GM21526 (cell line): Measurements from ENCODE around the gene TJAP1.
"Not testable (repeated sequence)": the region's sequence is repeated elsewhere in the genome, so short reads cannot be mapped to it uniquely, and the experiment has no call there.

ENCODE experiments used
- ATAC-seq: cut with Tn5 transposase; IDR thresholded peaks from one replicate; pipeline ENCODE4 v1.9.1; 2021; ENCODE audit warnings: moderate library complexity; ENCODE audit not compliant: unreplicated experiment, low FRiP score

The TJAP1 gene

DNA sequence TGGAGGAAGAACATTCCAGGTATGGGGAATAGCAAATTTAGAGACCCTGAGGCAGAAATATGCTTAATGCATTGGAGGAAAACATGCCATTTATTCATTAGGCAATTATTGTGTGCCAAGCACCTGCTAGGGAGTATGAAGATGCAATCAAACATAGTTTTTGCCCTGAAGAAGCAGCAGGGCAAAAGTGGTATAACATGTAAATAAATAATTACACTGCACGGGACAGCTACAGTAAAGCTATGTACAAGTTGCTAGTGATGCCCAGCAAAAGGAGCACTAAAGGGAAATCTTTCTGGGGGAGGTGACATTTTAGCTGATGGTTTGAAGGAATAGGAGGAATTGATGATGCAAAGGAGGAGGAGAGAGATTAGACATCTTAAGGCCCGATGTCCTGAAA lies 624 bp upstream of the TJAP1 start:
- no peak for ATAC-seq

- no peak for ATAC-seq
Measured at GRCh38 chr6:43478008-43478372, 620 bp downstream of the TJAP1 start.

- no peak for ATAC-seq
Measured at GRCh38 chr6:43481075-43481474, 3.7 kb downstream of the TJAP1 start.

DNA sequence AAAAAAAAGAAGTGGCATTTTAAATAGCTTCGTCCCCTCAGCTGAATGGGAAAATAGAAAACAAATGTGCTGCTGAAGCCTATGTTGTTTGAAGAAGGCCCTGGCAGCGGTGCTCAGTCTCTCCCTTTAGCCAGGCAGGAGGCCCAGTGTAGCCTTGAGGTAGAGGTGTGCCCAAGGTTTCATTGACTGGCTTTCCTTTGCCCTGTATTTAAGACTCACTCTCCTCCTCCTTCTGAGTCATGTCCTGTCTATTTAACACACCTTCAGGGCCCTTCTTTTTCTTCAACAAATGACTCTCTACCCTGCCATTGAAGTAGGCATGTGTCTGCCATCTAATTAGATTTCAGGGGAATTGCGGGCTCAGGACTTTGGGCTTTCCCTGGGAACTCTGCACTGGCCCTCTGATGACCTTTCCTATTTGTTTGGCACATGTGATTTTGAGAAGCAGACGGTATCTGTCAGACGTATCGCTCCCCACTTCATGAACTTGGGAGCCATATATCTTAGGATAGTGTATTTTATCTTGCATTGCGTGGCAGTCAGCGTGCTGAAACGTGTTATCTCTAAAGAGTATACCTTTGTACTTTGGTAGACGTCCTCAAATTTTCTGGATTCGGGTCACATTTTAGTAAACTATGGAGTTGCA lies 4.3 kb downstream of the TJAP1 start:
- no peak for ATAC-seq

GRCh38 chr6:43488667-43489276 lies 11.4 kb downstream of the TJAP1 start:
- ATAC-seq, result no peak

DNA sequence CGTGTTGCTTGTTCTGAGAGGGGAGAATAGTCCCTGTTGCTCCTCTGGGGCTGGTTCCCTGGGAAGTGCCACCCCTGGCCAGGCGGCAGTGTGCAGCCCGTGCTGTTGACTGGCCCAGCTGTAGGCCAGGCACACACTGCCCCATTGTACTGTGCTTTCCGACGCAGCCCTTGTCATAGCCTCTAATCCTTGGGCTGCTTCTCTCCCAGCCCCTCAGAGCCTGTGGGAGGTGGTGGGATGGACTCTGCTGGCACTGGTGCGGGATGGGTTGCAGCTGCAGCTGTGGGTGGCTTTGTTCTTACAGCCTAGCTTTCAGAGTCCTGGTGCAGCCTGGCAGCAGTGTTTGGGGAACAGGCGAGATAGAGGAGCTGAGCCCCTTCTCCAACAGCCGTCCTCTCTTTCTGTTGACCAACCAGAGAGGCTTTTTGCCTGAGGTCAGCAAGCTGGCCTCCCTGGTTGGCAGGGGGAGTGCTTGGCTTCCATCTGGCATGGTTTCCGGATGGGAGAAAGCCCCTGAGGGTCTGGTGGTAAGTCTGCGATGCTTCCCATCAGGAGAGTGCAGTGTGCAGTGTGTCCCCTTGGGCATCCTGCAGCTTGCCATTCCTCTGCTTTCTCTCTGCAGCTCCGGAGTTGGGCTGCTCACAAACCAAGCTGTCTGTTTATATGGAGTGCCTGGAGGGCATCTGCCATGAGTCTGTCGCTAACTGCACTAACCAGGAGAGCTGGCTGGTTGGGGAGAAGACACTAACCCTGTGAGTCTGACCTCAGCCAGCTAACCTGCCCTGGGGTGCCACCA lies 12.1 kb downstream of the TJAP1 start:
- no peak for ATAC-seq

GRCh38 chr6:43490523-43490939 lies 13.2 kb downstream of the TJAP1 start:
- ATAC-seq, result no peak

GRCh38 chr6:43491750-43492661 lies 14.6 kb downstream of the TJAP1 start:
- no peak for ATAC-seq

- ATAC-seq, result no peak
Measured at GRCh38 chr6:43492673-43493072, 15.3 kb downstream of the TJAP1 start.

- no peak for ATAC-seq
Measured at GRCh38 chr6:43493230-43493629, 15.9 kb downstream of the TJAP1 start.

- no peak for ATAC-seq
Measured at GRCh38 chr6:43493833-43494232, 16.5 kb downstream of the TJAP1 start.

DNA sequence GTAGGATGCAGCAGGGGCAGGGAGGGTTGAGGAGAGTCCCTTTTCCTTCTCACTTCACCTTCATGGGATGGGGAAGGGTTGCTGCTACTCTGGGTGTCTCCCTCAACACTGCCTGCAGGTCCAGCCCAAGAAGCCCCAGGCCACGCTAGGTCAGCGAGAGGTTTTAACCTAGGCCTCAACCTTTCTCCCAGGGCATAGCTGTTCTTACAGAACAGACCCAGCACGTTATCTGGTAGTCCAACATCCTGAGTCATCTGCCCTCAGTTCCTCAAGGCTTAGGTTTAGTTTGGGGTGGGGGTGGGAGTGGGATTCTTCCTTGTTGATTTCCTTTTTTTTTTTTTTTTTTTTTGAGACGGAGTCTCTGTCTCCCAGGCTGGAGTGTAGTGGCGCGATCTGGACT lies 17.0 kb downstream of the TJAP1 start:
- no peak for ATAC-seq

DNA sequence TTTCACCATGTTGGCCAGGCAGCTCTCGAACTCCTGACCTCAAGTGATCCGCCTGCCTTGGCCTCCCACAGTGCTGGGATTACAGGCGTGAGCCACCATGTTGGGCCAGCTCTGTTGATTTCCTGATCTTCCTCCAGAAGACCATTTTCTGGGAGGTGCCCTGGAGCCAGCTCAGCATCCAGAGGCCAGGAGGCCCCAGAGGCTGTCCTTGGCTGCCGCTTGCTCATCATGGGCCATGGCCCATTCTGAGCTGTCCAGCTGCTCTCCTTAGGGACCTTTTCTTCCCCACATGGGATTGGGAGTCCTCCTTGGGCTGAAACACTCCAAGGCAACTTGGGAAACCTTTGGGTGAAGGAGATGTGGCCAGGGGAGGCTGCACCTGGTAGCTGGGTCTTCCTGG lies 17.4 kb downstream of the TJAP1 start:
- no peak for ATAC-seq

DNA sequence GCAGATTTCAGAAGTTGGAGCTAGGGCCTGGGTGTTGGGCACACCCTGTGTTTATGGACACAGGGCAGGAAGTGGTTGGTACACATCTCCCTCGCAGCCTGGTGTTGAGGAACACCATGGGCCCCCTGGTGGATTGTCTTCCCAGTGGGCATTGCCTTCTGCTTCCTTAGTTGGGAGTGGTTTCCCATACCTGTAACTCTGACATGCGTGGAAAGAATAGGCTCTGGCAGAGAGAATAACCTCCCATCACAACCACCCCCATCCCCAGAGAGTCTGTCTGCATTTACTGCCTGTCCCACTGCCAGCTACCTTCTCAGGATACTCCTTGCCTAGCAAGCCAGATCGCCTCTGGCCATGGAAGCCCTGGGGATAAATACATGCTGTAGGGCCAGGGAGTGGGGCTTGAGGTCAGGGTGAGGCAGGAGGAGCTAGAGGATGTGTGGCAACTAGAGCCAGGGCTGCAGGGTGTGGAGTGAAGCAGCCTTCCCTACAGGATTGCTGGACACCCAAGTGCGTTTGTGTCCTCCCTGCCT lies 18.1 kb downstream of the TJAP1 start:
- no peak for ATAC-seq

- ATAC-seq, result no peak
Measured at GRCh38 chr6:43496370-43497128, 19.2 kb downstream of the TJAP1 start.

GRCh38 chr6:43497129-43497396 lies 19.7 kb downstream of the TJAP1 start:
- ATAC-seq, result no peak

GRCh38 chr6:43497689-43498088 lies 20.3 kb downstream of the TJAP1 start:
- no peak for ATAC-seq

DNA sequence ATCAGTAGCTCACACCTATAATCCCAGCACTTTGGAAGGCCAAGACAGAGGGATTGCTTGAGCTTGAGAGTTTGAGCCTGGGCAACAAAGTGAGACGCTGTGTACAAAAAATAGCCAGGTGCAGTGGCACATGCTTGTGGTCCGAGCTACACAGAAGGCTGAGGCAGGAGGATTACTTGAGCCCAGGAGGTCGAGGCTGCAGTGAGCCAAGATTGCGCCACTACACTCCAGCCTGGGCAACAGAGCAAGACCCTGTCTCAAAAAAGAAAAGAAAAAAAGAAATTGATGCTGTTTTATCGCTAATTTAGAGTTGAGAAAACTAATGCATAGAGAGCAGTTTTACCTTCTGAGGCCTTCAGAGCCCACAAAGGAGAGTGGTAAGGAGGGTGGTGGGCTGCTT lies 20.9 kb downstream of the TJAP1 start:
- ATAC-seq, result not testable (repeated sequence)

GRCh38 chr6:43499028-43499815 lies 21.9 kb downstream of the TJAP1 start:
- no peak for ATAC-seq
